Type B pancreatic cell (in vitro differentiated cells): ENCODE results near the gene OR2S2. TPM values are rescaled to one million over a fixed set of nuclear protein-coding genes. Genes with fewer than 3 reads are reported as not detected.
"Not testable (repeated sequence)": the region's sequence is repeated elsewhere in the genome, so short reads cannot be mapped to it uniquely, and the experiment has no call there.

Experiments
- DNase-seq: peaks from one replicate; pipeline ENCODE4 v3.0.0; 2021; ENCODE audit warnings: mixed read lengths; ENCODE audit not compliant: unreplicated experiment; ENCODE audit errors: extremely low spot score
- H3K27ac Mint-ChIP-seq: 2 replicates; pipeline ENCODE4 v1.8.0; 2021; ENCODE audit warnings: mild to moderate bottlenecking, mixed read lengths
- H3K27me3 Mint-ChIP-seq: 2 replicates; pipeline ENCODE4 v1.8.0; 2021; ENCODE audit warnings: mixed read lengths
- H3K36me3 Mint-ChIP-seq: 2 replicates; pipeline ENCODE4 v1.8.0; 2021; ENCODE audit warnings: mixed read lengths
- H3K4me1 Mint-ChIP-seq: one replicate; pipeline ENCODE4 v1.8.0; 2021; ENCODE audit warnings: mixed read lengths; ENCODE audit not compliant: unreplicated experiment
- H3K4me3 Mint-ChIP-seq: 2 replicates; pipeline ENCODE4 v1.8.0; 2021; ENCODE audit warnings: mild to moderate bottlenecking, mixed read lengths
- H3K9me3 Mint-ChIP-seq: 2 replicates; pipeline ENCODE4 v1.8.0; 2021; ENCODE audit warnings: mixed read lengths
- CTCF ChIP-seq: fragments of 200-600 bp; sonication (generic); conservative IDR thresholded peaks from 2 replicates; pipeline ENCODE4 v1.5.0; 2021; ENCODE audit warnings: antibody characterized with exemption, mild to moderate bottlenecking
- total RNA-seq: library from RNA; stranded (reverse); gene quantifications from 2 replicates; pipeline ENCODE4 v1.2.1, GENCODE V29; 2021; ENCODE audit warnings: low replicate concordance

OR2S2 gene
- total RNA-seq, 1 donor from 2014 or later = not detected

GRCh38 chr9:35935755-35936509 lies 22.0 kb downstream of the OR2S2 start:
- no peak for TF ChIP-seq CTCF
- H3K27ac Mint-ChIP-seq = no peak overlapping the region
- H3K27me3 Mint-ChIP-seq = peaks cover 18% of the 10 kb centered on the region
- H3K9me3 Mint-ChIP-seq = peaks cover 6% of the 10 kb centered on the region
- H3K36me3 Mint-ChIP-seq = no peaks in the 10 kb centered on the region
- peaks cover 3% of the 10 kb centered on the region for H3K4me1 Mint-ChIP-seq
- DNase-seq = no peak
- no peak overlapping the region for H3K4me3 Mint-ChIP-seq

GRCh38 chr9:35935261-35935660 lies 22.7 kb downstream of the OR2S2 start:
- no peak for TF ChIP-seq CTCF
- H3K27ac Mint-ChIP-seq = no peak overlapping the region
- H3K4me3 Mint-ChIP-seq = no peak overlapping the region
- no peaks in the 10 kb centered on the region for H3K36me3 Mint-ChIP-seq
- peaks cover 3% of the 10 kb centered on the region for H3K4me1 Mint-ChIP-seq
- H3K27me3 Mint-ChIP-seq = peaks cover 17% of the 10 kb centered on the region
- no peak for DNase-seq
- peaks cover 6% of the 10 kb centered on the region for H3K9me3 Mint-ChIP-seq

GRCh38 chr9:35934069-35934468 lies 23.9 kb downstream of the OR2S2 start:
- H3K4me3 Mint-ChIP-seq, H3K4me1 Mint-ChIP-seq, H3K27ac Mint-ChIP-seq, DNase-seq, H3K36me3 Mint-ChIP-seq, H3K9me3 Mint-ChIP-seq: not testable (repeated sequence)
- peaks cover 29% of the 10 kb centered on the region for H3K27me3 Mint-ChIP-seq

GRCh38 chr9:35933550-35934067 lies 24.3 kb downstream of the OR2S2 start:
- Mint-ChIP-seq H3K4me3 (no peak overlapping the region), H3K4me1 (peaks cover 3% of the 10 kb centered on the region), H3K27me3 (peaks cover 33% of the 10 kb centered on the region), H3K27ac (no peak overlapping the region), H3K9me3 (peaks cover 6% of the 10 kb centered on the region), H3K36me3 (no peaks in the 10 kb centered on the region)
- no peak for TF ChIP-seq CTCF
- no peak for DNase-seq

- Mint-ChIP-seq H3K9me3 (peaks cover 6% of the 10 kb centered on the region), H3K4me1 (peaks cover 3% of the 10 kb centered on the region), H3K27me3 (peaks cover 33% of the 10 kb centered on the region), H3K36me3 (no peaks in the 10 kb centered on the region), H3K27ac (no peak overlapping the region), H3K4me3 (no peak overlapping the region)
- no peak for DNase-seq
- no peak for TF ChIP-seq CTCF
Measured at GRCh38 chr9:35932735-35933134, 25.2 kb downstream of the OR2S2 start.

GRCh38 chr9:35930989-35931388 lies 27.0 kb downstream of the OR2S2 start:
- H3K4me3 Mint-ChIP-seq = no peak overlapping the region
- no peak for DNase-seq
- no peaks in the 10 kb centered on the region for H3K36me3 Mint-ChIP-seq
- H3K27me3 Mint-ChIP-seq = peaks cover 40% of the 10 kb centered on the region
- H3K27ac Mint-ChIP-seq = no peak overlapping the region
- no peak for TF ChIP-seq CTCF
- no peaks in the 10 kb centered on the region for H3K9me3 Mint-ChIP-seq
- no peaks in the 10 kb centered on the region for H3K4me1 Mint-ChIP-seq
